Mucosa of gallbladder (tissue), 1 donor: Measurements from ENCODE around the gene CEP63. TPM values are rescaled to one million over a fixed set of nuclear protein-coding genes. Genes with fewer than 3 reads are reported as not detected.

ENCODE experiments used
- total RNA-seq: library from RNA; stranded (reverse); gene quantifications from one replicate; pipeline ENCODE4 v1.2.1, GENCODE V29; 2021
- donor health status: DM: no; HTN: no; CAD: no.

CEP63 gene
- total RNA-seq, 1 donor from 2014 or later, result 17.3 TPM

Other genes with a start within 250 kb of the CEP63 start
- 43.7 TPM for gene RYK, start 235.2 kb upstream of the CEP63 start, total RNA-seq
- 129 TPM for gene AMOTL2, start 111.6 kb upstream of the CEP63 start, total RNA-seq
- 53.6 TPM for gene ANAPC13, start 72 bp upstream of the CEP63 start, total RNA-seq
- 1.6 TPM for gene KY, start 165.0 kb downstream of the CEP63 start, total RNA-seq